Pancreas (tissue), 10 donors: Measurements from ENCODE around the gene NATD1. TPM values are rescaled to one million over a fixed set of nuclear protein-coding genes. Genes with fewer than 3 reads are reported as not detected.
"Not testable (repeated sequence)": the region's sequence is repeated elsewhere in the genome, so short reads cannot be mapped to it uniquely, and the experiment has no call there.

ENCODE experiments used
- ATAC-seq, 4 donors: fragments of 200-7000 bp; cut with Tn5 transposase; one replicate each; pipeline versions ENCODE4 v1.8.0 to v1.9.1; 2020; ENCODE audit warnings: mild to moderate bottlenecking in 4 of 4, moderate library complexity in 4 of 4
- DNase-seq, 6 donors: peaks; one replicate each; pipeline ENCODE4 v3.0.0-alpha.2; 2020
- FAIRE-seq: peaks from 2 replicates; lab custom pipeline; 2012; peaks lifted over from hg19 to GRCh38; lab: Jason Lieb, UNC
- H3K27ac ChIP-seq, 4 donors: fragments of 200-600 bp; sonication (generic); 1 replicate in 3 of 4; 2 replicates in 1 of 4; pipeline versions ENCODE4 v1.5.0 to v1.8.0; 2020
- H3K27me3 ChIP-seq, 4 donors: fragments of 200-600 bp; one replicate each; pipeline ENCODE4 v1.8.0; 2021
- H3K36me3 ChIP-seq, 3 donors: fragments of 200-600 bp; sonication (generic) in 1 of 3; one replicate each; pipeline versions ENCODE4 v1.5.0 to v1.8.0; 2020 to 2021
- H3K4me1 ChIP-seq, 3 donors: fragments of 200-600 bp; one replicate each; pipeline ENCODE4 v1.8.0; 2021
- H3K4me3 ChIP-seq, 4 donors: fragments of 200-600 bp; sonication (generic) in 2 of 4; one replicate each; pipeline versions ENCODE4 v1.5.0 to v1.8.0; 2020 to 2021
- H3K9me3 ChIP-seq, 4 donors: fragments of 200-600 bp; one replicate each; pipeline ENCODE4 v1.8.0; 2021
- WGBS, 2 donors: extraction: QIAGEN DNeasy Blood & Tissue Kit; methylation state at CpG; one replicate each; pipeline ENCODE4 v1.1.7; 2013; 5-methylcytosine and 5-hydroxymethylcytosine counted together
- intact Hi-C, 3 donors: fragments of 100-400 bp; cut with DNase I; formaldehyde crosslinking; loops; one replicate each; pipeline versions ENCODE4 v1.11.1 to v1.14.2; 2022
- polyA plus RNA-seq, 2 donors: library from polyadenylated mRNA; stranded (reverse); fragments of 200-250 nt; gene quantifications; one replicate each; pipeline ENCODE4 v1.2.3, GENCODE V29; 2013
- total RNA-seq, 6 donors: library from RNA; stranded (reverse); fragmentation: NEBNext Ultra II Directional in 4 of 6; extraction: Animal tissue kit (Norgen Biotek cat#: 25700) in 4 of 6; gene quantifications; one replicate each; pipeline versions ENCODE4 v1.2.1 to v1.2.4, GENCODE V29; 2021 to 2023
- TF ChIP-seq, protein P1 (sequence below), 4 donors: fragments of 200-600 bp; sonication (generic) in 3 of 4; IDR thresholded peaks; one replicate each; pipeline versions ENCODE4 v1.5.0 to v1.8.0; 2021; ENCODE audit warnings: antibody characterized with exemption in 4 of 4
- donor health status: healthy with polysubstance abuse.
- donor health status: DM: no; HTN: no; CAD: no; lungs with moderate emphysema.
- donor health status: DM: no; HTN: no; CAD: no.
- donor health status: control.
- donor health status: control.
- donor health status: Bipolar disorder and iron deficiency.
- donor health status: DM: yes; HTN: yes; CAD: no.
- donor health status: DM: no; HTN: no; CAD: no.
- donor health status: DM: no; HTN: no; CAD: no.
- donor health status: DM: yes; HTN: yes; CAD: no.

NATD1 gene
- total and polyA plus RNA-seq, 8 donors = 2.3 to 8.3 (median 4.2) TPM

DNA sequence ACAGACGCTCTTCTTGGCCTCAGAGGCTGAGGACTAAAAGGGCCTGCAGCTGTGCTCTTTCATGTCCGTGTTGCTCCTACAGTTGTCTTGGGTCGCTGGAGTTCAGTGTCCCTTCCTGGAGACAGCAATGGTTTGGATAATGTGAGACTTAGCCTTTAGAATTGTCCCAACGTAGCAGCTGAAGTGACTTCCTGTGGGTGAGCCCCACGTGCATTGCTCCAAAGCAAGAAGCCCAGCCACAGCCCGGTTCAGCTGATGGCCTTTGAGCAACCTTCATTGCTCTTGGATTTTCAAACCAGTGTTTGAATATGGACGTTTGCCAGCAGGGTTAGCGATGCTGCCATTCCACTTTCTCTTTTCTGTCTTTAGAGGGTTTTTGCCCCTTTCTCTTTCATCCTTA lies 59.0 kb downstream of the NATD1 start:
- no peak for ATAC-seq
- intact Hi-C loops = no loop called here
- TF ChIP-seq, protein P1, sequence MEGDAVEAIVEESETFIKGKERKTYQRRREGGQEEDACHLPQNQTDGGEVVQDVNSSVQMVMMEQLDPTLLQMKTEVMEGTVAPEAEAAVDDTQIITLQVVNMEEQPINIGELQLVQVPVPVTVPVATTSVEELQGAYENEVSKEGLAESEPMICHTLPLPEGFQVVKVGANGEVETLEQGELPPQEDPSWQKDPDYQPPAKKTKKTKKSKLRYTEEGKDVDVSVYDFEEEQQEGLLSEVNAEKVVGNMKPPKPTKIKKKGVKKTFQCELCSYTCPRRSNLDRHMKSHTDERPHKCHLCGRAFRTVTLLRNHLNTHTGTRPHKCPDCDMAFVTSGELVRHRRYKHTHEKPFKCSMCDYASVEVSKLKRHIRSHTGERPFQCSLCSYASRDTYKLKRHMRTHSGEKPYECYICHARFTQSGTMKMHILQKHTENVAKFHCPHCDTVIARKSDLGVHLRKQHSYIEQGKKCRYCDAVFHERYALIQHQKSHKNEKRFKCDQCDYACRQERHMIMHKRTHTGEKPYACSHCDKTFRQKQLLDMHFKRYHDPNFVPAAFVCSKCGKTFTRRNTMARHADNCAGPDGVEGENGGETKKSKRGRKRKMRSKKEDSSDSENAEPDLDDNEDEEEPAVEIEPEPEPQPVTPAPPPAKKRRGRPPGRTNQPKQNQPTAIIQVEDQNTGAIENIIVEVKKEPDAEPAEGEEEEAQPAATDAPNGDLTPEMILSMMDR (IDR thresholded peaks at IDR 0.05) = no peak

DNA sequence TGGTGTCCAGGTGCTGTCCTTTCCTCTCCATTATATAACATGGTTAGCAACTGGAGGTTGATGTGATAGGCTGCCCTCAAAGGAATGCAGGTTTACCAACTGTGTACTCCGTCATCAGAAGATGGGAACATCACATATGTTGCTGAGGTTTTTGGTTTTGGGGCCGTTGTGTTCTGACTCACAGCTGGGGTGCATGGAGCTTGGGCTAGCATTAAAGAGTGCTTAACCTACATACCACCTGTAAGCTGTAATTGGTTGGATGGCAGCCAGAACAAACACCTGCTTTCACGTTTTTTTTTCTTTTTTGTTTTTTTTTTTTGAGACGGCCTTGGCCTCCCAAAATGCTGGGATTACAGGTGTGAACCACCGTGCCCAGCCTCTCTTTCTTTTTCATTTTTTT lies 60.2 kb downstream of the NATD1 start:
- peak in 1 of 4 donors; percentile 12 for ATAC-seq
- intact Hi-C loops = no loop called here
- FAIRE-seq = no peak
- no peaks in the 10 kb centered on the region for H3K27me3 ChIP-seq
- H3K4me1 ChIP-seq = no peaks in the 10 kb centered on the region
- H3K4me3 ChIP-seq = no peak overlapping the region
- H3K27ac ChIP-seq = no peak overlapping the region
- peaks cover 0 to 11% (median 8%) of the 10 kb centered on the region in 3 donors for H3K36me3 ChIP-seq
- TF ChIP-seq, protein P1 (IDR thresholded peaks at IDR 0.05) = no peak
- no peak for DNase-seq
- no peaks in the 10 kb centered on the region for H3K9me3 ChIP-seq
- 51 to 60% methylated on average over 5 of the region's 5 CpGs for WGBS, 2 donors

More for the DNA sequence above, 59.0 kb downstream of the NATD1 start:
- no peaks in the 10 kb centered on the region for H3K27me3 ChIP-seq
- 73 to 75% methylated on average over 8 of the region's 8 CpGs for WGBS, 2 donors
- no peaks in the 10 kb centered on the region for H3K4me1 ChIP-seq
- H3K4me3 ChIP-seq = no peak overlapping the region
- peaks cover 0 to 13% (median 12%) of the 10 kb centered on the region in 3 donors for H3K36me3 ChIP-seq
- DNase-seq (no peak), FAIRE-seq (no peak)
- no peaks in the 10 kb centered on the region for H3K9me3 ChIP-seq
- no peak overlapping the region for H3K27ac ChIP-seq

DNA sequence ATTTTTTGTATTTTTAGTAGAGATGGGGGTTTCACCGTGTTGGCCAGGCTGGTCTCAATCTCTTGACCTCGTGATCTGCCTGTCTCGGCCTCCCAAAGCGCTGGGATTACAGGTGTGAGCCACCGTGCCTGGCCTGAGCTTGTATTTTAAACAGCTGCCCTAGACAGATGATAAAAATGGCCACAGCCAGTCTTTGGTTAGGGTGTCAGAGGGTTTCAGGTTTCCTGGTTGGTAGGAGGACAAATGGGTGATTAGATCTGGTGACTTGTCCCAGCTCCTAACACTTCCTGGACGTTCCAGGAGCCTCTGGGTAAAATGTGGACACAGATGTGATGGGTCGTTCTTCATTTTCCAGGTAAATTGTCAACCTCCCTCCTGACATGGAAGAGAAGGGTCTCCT lies 60.8 kb downstream of the NATD1 start:
- ATAC-seq, H3K9me3 ChIP-seq, H3K4me3 ChIP-seq, H3K36me3 ChIP-seq, H3K4me1 ChIP-seq, H3K27ac ChIP-seq, intact Hi-C loops, FAIRE-seq, H3K27me3 ChIP-seq, DNase-seq: not testable (repeated sequence)
- WGBS, 2 donors = 91 to 95% methylated on average over 7 of the region's 7 CpGs

DNA sequence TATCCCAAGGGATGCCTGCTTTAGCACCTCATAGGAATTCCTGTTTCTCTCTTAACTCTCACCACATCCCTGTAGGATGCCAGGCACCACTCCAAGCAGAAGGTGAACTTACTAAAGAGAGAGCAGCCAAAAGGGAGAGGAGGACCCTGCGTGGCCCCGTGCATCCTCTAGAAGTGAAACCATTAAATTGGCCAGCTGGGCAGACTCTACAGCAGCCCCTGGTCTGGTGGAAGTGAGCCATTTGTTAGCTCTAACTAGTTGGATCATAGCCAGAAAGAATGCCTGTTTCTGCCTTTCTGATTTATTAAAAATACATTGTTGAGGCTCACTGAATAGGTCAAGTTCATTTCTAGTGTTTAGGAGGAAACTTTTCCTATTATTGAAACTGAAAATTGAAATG lies 61.5 kb downstream of the NATD1 start:
- FAIRE-seq = no peak
- H3K4me3 ChIP-seq = no peak overlapping the region
- intact Hi-C loops = no loop called here
- no peak for ATAC-seq
- TF ChIP-seq, protein P1 (IDR thresholded peaks at IDR 0.05) = no peak
- H3K27me3 ChIP-seq = no peaks in the 10 kb centered on the region
- no peak for DNase-seq
- WGBS, 2 donors = 86 to 89% methylated on average over 2 of the region's 2 CpGs
- no peaks in the 10 kb centered on the region for H3K9me3 ChIP-seq
- no peaks in the 10 kb centered on the region for H3K4me1 ChIP-seq
- no peak overlapping the region for H3K27ac ChIP-seq
- H3K36me3 ChIP-seq = no peaks in the 10 kb centered on the region

DNA sequence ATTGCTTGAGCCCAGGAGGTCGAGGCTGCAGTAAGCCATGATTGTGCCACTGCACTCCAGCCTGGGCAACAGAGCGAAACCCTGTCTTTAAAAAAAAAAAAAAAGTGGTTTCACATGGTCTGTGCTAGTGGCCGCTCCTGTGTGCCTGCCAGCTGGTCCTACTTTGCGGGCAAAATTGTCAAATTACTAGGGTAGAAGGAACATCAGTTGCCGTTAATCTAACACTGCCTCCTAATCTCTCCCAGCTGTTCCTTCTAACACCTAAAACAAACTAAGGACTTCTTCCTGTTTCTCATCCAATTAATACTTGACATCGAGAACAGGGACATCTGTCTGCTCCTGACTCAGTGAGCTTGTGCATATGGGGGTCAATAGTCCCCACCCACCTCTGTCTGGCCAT lies 63.1 kb downstream of the NATD1 start:
- intact Hi-C loops = no loop called here
- no peak for ATAC-seq
- H3K9me3 ChIP-seq = no peaks in the 10 kb centered on the region
- no peaks in the 10 kb centered on the region for H3K27me3 ChIP-seq
- H3K27ac ChIP-seq = no peak overlapping the region
- no peaks in the 10 kb centered on the region for H3K4me1 ChIP-seq
- no peak for FAIRE-seq
- 90 to 94% methylated on average over 6 of the region's 6 CpGs for WGBS, 2 donors
- no peak overlapping the region for H3K4me3 ChIP-seq
- TF ChIP-seq, protein P1 (IDR thresholded peaks at IDR 0.05) = no peak
- no peak for DNase-seq
- peaks cover 0 to under 1% (median 0%) of the 10 kb centered on the region in 3 donors for H3K36me3 ChIP-seq
